ENCODE data around the gene BCAS3. TPM values are rescaled to one million over a fixed set of nuclear protein-coding genes. Genes with fewer than 3 reads are reported as not detected.
A peak's percentile ranks its signal among the peaks of the same experiment; 100 is the strongest.

Gene BCAS3
- total and polyA plus RNA-seq, 9 donors = 9.4 to 37.0 (median 21.6) TPM

DNA sequence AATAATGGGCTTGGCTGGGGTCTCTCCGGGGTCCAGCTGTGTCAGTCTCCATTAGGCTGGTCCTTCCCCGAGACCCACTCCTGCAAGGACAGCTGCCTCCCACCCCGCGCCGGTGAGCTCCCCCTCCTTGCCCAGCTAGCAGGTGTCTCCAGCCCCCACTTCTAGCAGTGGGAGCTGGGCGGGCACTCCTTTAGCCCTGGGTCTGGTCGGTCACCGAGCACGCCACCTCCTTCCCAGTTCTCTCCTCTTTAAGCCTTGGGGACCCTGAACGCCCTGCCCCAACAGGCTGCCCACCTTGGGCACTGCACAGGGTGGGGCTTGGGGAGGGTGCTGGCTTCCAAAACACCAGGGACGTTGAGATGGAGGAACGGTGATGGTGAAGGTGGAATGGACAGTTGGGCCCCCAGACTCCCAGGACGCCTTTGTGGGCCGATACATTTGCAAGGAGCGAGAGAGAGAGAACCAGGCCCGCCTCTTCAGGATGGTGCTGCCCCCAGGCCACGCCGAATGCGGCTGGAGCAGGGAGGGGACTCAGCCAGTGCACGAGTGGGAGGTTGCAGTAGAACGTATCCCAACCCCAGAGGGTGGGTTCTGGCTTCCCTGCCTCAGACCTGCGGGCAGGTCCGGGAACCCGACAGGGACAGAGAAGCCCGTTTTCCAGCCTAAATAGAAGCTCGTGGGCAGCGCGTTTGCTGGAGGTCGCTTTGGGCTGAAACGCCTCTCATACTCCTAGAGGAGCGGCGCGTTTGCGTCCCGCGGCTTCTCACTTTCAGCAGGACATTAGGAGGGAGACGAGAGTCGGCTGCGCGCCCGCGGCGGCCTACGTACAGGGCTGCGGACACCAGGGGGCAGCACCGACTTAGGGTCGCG lies 732.7 kb downstream of the BCAS3 start:
- TF ChIP-seq, protein P1, sequence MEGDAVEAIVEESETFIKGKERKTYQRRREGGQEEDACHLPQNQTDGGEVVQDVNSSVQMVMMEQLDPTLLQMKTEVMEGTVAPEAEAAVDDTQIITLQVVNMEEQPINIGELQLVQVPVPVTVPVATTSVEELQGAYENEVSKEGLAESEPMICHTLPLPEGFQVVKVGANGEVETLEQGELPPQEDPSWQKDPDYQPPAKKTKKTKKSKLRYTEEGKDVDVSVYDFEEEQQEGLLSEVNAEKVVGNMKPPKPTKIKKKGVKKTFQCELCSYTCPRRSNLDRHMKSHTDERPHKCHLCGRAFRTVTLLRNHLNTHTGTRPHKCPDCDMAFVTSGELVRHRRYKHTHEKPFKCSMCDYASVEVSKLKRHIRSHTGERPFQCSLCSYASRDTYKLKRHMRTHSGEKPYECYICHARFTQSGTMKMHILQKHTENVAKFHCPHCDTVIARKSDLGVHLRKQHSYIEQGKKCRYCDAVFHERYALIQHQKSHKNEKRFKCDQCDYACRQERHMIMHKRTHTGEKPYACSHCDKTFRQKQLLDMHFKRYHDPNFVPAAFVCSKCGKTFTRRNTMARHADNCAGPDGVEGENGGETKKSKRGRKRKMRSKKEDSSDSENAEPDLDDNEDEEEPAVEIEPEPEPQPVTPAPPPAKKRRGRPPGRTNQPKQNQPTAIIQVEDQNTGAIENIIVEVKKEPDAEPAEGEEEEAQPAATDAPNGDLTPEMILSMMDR (IDR thresholded peaks at IDR 0.05) = peak in 1 of 3 donors; percentile 25
- TF ChIP-seq EP300 (IDR thresholded peaks at IDR 0.05) = no peak
- 16 to 20% (median 16%) methylated on average over 44 to 48 of the region's 48 CpGs for WGBS, 3 donors
- no peaks in the 10 kb centered on the region for H3K27me3 ChIP-seq
- peak overlapping the region; percentile 31 to 36 for H3K27ac ChIP-seq
- DNase-seq = peak; percentile 81 to 88 (median 83)
- intact Hi-C loops (cut with DNase I) = loop anchor here in 3 of 4 donors (5.0 to 10.0 kb wide), 6 partner anchors 144 to 657 kb away; partner anchors contain the start of genes MED13 (in 2 of the 3) and INTS2 (in 1 of the 3)
- H3K9me3 ChIP-seq = no peaks in the 10 kb centered on the region
- peaks cover 5% of the 10 kb centered on the region for H3K4me1 ChIP-seq (ENCODE audit: insufficient read depth)
- no peaks in the 10 kb centered on the region for H3K36me3 ChIP-seq
- H3K4me3 ChIP-seq = peak overlapping the region; percentile 61

DNA sequence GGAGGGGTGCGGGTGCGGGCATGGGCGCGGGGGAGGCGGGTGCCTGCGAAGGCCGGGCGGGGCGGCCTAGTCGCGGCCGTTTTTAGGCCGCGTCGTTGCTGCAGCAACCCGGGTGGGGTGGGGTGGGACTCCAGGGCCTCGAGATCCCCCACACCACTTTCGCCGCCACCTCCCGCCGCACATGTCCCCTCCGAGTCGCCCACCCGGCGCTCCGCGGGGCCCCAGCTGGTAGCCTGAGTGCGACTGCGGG lies 733.3 kb downstream of the BCAS3 start:
- Histone ChIP-seq H3K36me3 (no peaks in the 10 kb centered on the region), H3K27ac (peak overlapping the region; percentile 31 to 80), H3K27me3 (no peaks in the 10 kb centered on the region), H3K9me3 (no peaks in the 10 kb centered on the region), H3K4me3 (peak overlapping the region; percentile 61), H3K4me1 (ENCODE audit: insufficient read depth) (peaks cover 5% of the 10 kb centered on the region)
- intact Hi-C loops (cut with DNase I) = loop anchor here in 3 of 4 donors (5.0 to 10.0 kb wide), 6 partner anchors 144 to 656 kb away; partner anchors contain the start of genes MED13 (in 2 of the 3) and INTS2 (in 1 of the 3)
- peak in 1 of 5 donors; percentile 59 for DNase-seq
- TF ChIP-seq, protein P1 (IDR thresholded peaks at IDR 0.05) = no peak
- TF ChIP-seq EP300 (IDR thresholded peaks at IDR 0.05) (no peak), POLR2A (IDR thresholded peaks at IDR 0.05) (no peak)
- 5 to 12% (median 8%) methylated on average over 7 to 29 of the region's 29 CpGs for WGBS, 3 donors

DNA sequence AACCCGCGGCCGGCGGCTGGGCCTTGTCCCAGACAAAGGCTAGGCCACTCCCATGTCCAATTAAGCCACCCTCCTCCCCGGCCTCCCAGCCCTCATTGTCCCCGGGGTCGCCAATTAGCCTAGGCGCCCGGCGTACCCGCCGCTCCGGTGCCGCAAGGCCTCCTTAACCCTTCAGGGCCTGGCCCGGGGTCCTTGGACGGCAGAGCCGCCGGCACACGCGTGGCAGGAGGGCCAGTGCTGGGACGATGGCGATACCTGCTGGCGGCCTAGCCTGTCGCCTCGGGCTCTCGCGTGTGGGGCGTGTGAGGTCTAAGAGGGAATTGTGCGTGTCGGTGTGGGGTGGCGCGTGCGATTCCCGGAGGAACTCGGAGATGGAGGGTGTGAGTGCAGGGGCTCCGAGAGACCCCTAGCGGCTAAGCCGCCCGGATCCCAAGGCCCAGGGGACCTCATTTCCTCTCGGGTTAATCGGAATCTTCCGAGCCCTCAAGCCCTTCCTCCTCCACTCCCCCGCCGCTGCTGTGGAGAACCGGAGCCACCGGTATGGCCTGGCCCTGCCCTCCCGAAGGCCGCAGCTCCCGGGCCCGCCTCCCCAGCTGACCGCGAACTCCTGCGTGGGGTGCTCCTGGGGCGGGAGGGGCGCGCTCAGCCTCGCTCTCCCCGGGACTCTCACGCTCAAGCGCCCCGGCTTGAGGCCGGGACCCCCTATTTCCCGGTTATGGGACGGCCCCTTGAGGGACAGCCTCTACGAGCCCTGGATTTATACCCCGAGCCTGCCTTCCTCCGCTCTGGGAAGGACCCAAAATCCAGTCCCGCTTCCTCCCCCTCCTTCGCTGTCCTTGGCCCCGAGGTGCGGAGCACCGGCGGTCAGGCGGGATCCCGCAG lies 733.9 kb downstream of the BCAS3 start:
- H3K27me3 ChIP-seq = no peaks in the 10 kb centered on the region
- peaks cover 7% of the 10 kb centered on the region for H3K4me1 ChIP-seq (ENCODE audit: insufficient read depth)
- no peaks in the 10 kb centered on the region for H3K9me3 ChIP-seq
- H3K36me3 ChIP-seq = no peaks in the 10 kb centered on the region
- TF ChIP-seq, protein P1 (IDR thresholded peaks at IDR 0.05) = peak in 1 of 3 donors; percentile 6
- no peak for TF ChIP-seq EP300 (IDR thresholded peaks at IDR 0.05)
- peak; percentile 66 to 79 (median 71) for DNase-seq
- 2 to 5% (median 2%) methylated on average over 73 to 75 of the region's 75 CpGs for WGBS, 3 donors
- H3K27ac ChIP-seq = peak overlapping the region; percentile 31 to 80
- intact Hi-C loops (cut with DNase I) = loop anchor here in 3 of 4 donors (5.0 to 10.0 kb wide), 6 partner anchors 143 to 656 kb away; partner anchors contain the start of genes MED13 (in 2 of the 3) and INTS2 (in 1 of the 3)
- H3K4me3 ChIP-seq = peak overlapping the region; percentile 61

All from ovary (tissue), 9 donors.